GM12878 (cell line): ENCODE measurements around the gene UTS2R. TPM values are rescaled to one million over a fixed set of nuclear protein-coding genes. Genes with fewer than 3 reads are reported as not detected.

Experiments
- ATAC-seq: fragments of 200-7000 bp; cut with Tn5 transposase; 3 replicates; pipeline ENCODE4 v1.9.1; 2020; ENCODE audit warnings: mild to moderate bottlenecking, moderate library complexity
- BruUV-seq: library from RNA; stranded (reverse); fragments of 400-500 nt; replicated peaks from 2 replicates; lab custom pipeline; 2021; lab: Mats Ljungman, UMichigan
- CTCF ChIA-PET: fragments of 300-600 bp; sonication (Branson Sonifier 250); formaldehyde crosslinking; extraction: SDS; loops from one replicate; lab custom pipeline; 2021; ENCODE audit warnings: inconsistent platforms; lab: Yijun Ruan, JAX
- POLR2A ChIA-PET: fragments of 350-600 bp; formaldehyde crosslinking; extraction: SDS; loops from one replicate; lab custom pipeline; 2021; ENCODE audit warnings: inconsistent platforms; lab: Charles Lee
- RAD21 ChIA-PET: fragments of 300-600 bp; sonication (Branson Sonifier 250); formaldehyde crosslinking; loops from one replicate; lab custom pipeline; 2023; ENCODE audit warnings: antibody characterized with exemption; ENCODE audit not compliant: unreplicated experiment; lab: Charles Lee
- SMC1A ChIA-PET: fragments of 300-600 bp; sonication (Branson Sonifier 250); formaldehyde crosslinking; loops from one replicate; lab custom pipeline; 2023; ENCODE audit not compliant: unreplicated experiment, uncharacterized antibody; lab: Charles Lee
- DNase-seq: peaks from one replicate; pipeline ENCODE4 v3.0.0-alpha.2; 2011; ENCODE audit warnings: low read depth, low spot score
- FAIRE-seq: peaks from 3 replicates; lab custom pipeline; 2011; peaks lifted over from hg19 to GRCh38; lab: Jason Lieb, UNC
- H2AFZ ChIP-seq: 2 replicates; pipeline ENCODE4 v1.6.0; 2011; ENCODE audit warnings: low read depth, low read length, control low read depth; ENCODE audit not compliant: control insufficient read depth
- H3K27ac ChIP-seq: 2 replicates; pipeline ENCODE4 v1.5.1; 2011; ENCODE audit warnings: control low read depth; ENCODE audit not compliant: control insufficient read depth, insufficient read depth
- H3K27me3 ChIP-seq, 2 experiments: replicated peaks in 1 of 2; 2 replicates each; pipeline versions ENCODE4 v1.6.0 to v1.6.1; 2011; ENCODE audit warnings: low read length in 1 of 2; ENCODE audit not compliant: control insufficient read depth in 2 of 2, insufficient read depth in 2 of 2
- H3K36me3 ChIP-seq, 2 experiments: 2 replicates each; pipeline ENCODE4 v1.5.1; 2011; ENCODE audit warnings: low read length in 1 of 2; ENCODE audit not compliant: control insufficient read depth in 2 of 2, insufficient read depth in 2 of 2
- H3K4me1 ChIP-seq: 2 replicates; pipeline ENCODE4 v1.6.1; 2011; ENCODE audit warnings: mild to moderate bottlenecking, low read length, moderate library complexity, mixed read lengths; ENCODE audit not compliant: control insufficient read depth, insufficient read depth
- H3K4me2 ChIP-seq: 2 replicates; pipeline ENCODE4 v1.6.0; 2011; ENCODE audit warnings: control low read depth; ENCODE audit not compliant: control insufficient read depth, insufficient read depth
- H3K4me3 ChIP-seq: fragments of 200-600 bp; sonication (generic); 2 replicates; pipeline ENCODE4 v1.5.1; 2016
- H3K79me2 ChIP-seq: 2 replicates; pipeline ENCODE4 v1.6.0; 2011; ENCODE audit warnings: low read length; ENCODE audit not compliant: control insufficient read depth, insufficient read depth
- H3K9ac ChIP-seq: 2 replicates; pipeline ENCODE4 v1.8.0; 2011; ENCODE audit warnings: low read length, control low read depth, mixed read lengths; ENCODE audit not compliant: control insufficient read depth, insufficient read depth
- H3K9me3 ChIP-seq: replicated peaks from 3 replicates; pipeline ENCODE4 v1.5.1; 2011; ENCODE audit warnings: mild to moderate bottlenecking, low read length; ENCODE audit not compliant: control insufficient read depth, insufficient read depth
- H4K20me1 ChIP-seq: 2 replicates; pipeline ENCODE4 v1.6.0; 2011; ENCODE audit not compliant: control insufficient read depth, insufficient read depth
- ASH2L ChIP-seq: fragments of 300-600, 200-600 bp; sonication (generic); IDR thresholded peaks from 2 replicates; pipeline ENCODE4 v1.6.1; 2017; ENCODE audit warnings: low read depth, mild to moderate bottlenecking, borderline replicate concordance
- ATF2 ChIP-seq: IDR thresholded peaks from 2 replicates; pipeline ENCODE4 v1.6.1; 2012; ENCODE audit warnings: low read length, inconsistent platforms
- BHLHE40 ChIP-seq, 2 experiments: fragments of 450-650 bp in 1 of 2; IDR thresholded peaks; 2 replicates each; pipeline ENCODE4 v1.6.1; 2011 to 2017; ENCODE audit warnings: low read depth in 2 of 2, borderline replicate concordance in 1 of 2, improper control_type of control experiment in 1 of 2, low read length in 1 of 2, mild to moderate bottlenecking in 1 of 2
- CHD2 ChIP-seq: IDR thresholded peaks from 2 replicates; pipeline ENCODE4 v1.6.1; 2011; ENCODE audit warnings: low read depth, low read length, improper control_type of control experiment, borderline replicate concordance
- CREB1 ChIP-seq: IDR thresholded peaks from 2 replicates; pipeline ENCODE4 v1.6.1; 2012; ENCODE audit warnings: low read depth, mild to moderate bottlenecking, inconsistent platforms
- EP300 ChIP-seq, 2 experiments: fragments of 150-350 bp in 1 of 2; IDR thresholded peaks; 2 replicates each; pipeline ENCODE4 v1.6.1; 2011 to 2012; ENCODE audit warnings: low read depth in 2 of 2, low read length in 2 of 2, borderline replicate concordance in 1 of 2, improper control_type of control experiment in 1 of 2, inconsistent platforms in 1 of 2; ENCODE audit not compliant: control insufficient read depth in 1 of 2
- IRF4 ChIP-seq: IDR thresholded peaks from 2 replicates; pipeline ENCODE4 v1.6.1; 2011; ENCODE audit warnings: low read depth, low read length
- JUND ChIP-seq: IDR thresholded peaks from 2 replicates; pipeline ENCODE4 v1.6.1; 2012; ENCODE audit warnings: low read depth, mild to moderate bottlenecking, low read length, improper control_type of control experiment, moderate library complexity
- MTA2 ChIP-seq: fragments of 450-650 bp; IDR thresholded peaks from 2 replicates; pipeline ENCODE4 v1.6.1; 2016; ENCODE audit warnings: low read depth, mild to moderate bottlenecking, moderate library complexity
- NFYB ChIP-seq: IDR thresholded peaks from 2 replicates; pipeline ENCODE4 v1.6.1; 2011; ENCODE audit warnings: low read depth, mild to moderate bottlenecking, low read length, improper control_type of control experiment, moderate library complexity; ENCODE audit not compliant: insufficient read depth
- NR2F1 ChIP-seq: fragments of 450-650 bp; conservative IDR thresholded peaks from 2 replicates; pipeline ENCODE4 v1.6.1; 2017; ENCODE audit warnings: mild to moderate bottlenecking
- PML ChIP-seq: IDR thresholded peaks from 2 replicates; pipeline ENCODE4 v1.6.1; 2012; ENCODE audit warnings: low read length, inconsistent platforms
- RAD21 ChIP-seq: IDR thresholded peaks from 2 replicates; pipeline ENCODE4 v1.6.1; 2011; ENCODE audit warnings: mild to moderate bottlenecking, low read depth, low read length, moderate library complexity; ENCODE audit not compliant: insufficient read depth
- RCOR1 ChIP-seq: conservative IDR thresholded peaks from 2 replicates; pipeline ENCODE4 v1.6.1; 2012; ENCODE audit warnings: low read depth, low read length, improper control_type of control experiment
- SREBF1 ChIP-seq: IDR thresholded peaks from 2 replicates; pipeline ENCODE4 v1.6.1; 2012; ENCODE audit warnings: mild to moderate bottlenecking, low read length
- SREBF2 ChIP-seq: IDR thresholded peaks from 2 replicates; pipeline ENCODE4 v1.6.1; 2012; ENCODE audit warnings: mild to moderate bottlenecking, low read length
- STAT1 ChIP-seq: fragments of 450-650 bp; conservative IDR thresholded peaks from 2 replicates; pipeline ENCODE4 v1.6.1; 2014; ENCODE audit warnings: antibody characterized with exemption, mild to moderate bottlenecking
- STAT3 ChIP-seq: IDR thresholded peaks from 2 replicates; pipeline ENCODE4 v1.6.1; 2011; ENCODE audit warnings: low read depth, low read length, improper control_type of control experiment
- YBX1 ChIP-seq: fragments of 450-650 bp; IDR thresholded peaks from 2 replicates; pipeline ENCODE4 v1.6.1; 2016; ENCODE audit warnings: antibody characterized with exemption
- ZBED1 ChIP-seq: IDR thresholded peaks from 2 replicates; pipeline ENCODE4 v1.6.1; 2016; ENCODE audit warnings: borderline replicate concordance
- ZNF274 ChIP-seq: IDR thresholded peaks from one replicate; pipeline ENCODE4 v1.8.0; 2011; ENCODE audit not compliant: insufficient read length, insufficient read depth
- ZSCAN29 ChIP-seq: fragments of 450-650 bp; IDR thresholded peaks from 2 replicates; pipeline ENCODE4 v1.6.1; 2017; ENCODE audit warnings: mild to moderate bottlenecking, moderate library complexity
- WGBS: methylation state at CpG from one replicate; pipeline ENCODE4 v1.1.6; 2016; ENCODE audit warnings: low lambda C conversion rate; ENCODE audit not compliant: insufficient replicate concordance, insufficient coverage; ENCODE audit errors: missing lambda C conversion rate; 5-methylcytosine and 5-hydroxymethylcytosine counted together
- in situ Hi-C: fragments of 300-500 bp; cut with MboI; formaldehyde crosslinking; loops from 9 replicates; pipeline ENCODE4 v1.14.3; 2018; ENCODE audit warnings: mixed read lengths
- intact Hi-C: fragments of 100-400 bp; cut with micrococcal nuclease; formaldehyde crosslinking; loops from one replicate; pipeline ENCODE4 v1.14.2; 2022; ENCODE audit not compliant: unreplicated experiment
- polyA plus RNA-seq, 11 experiments: library from polyadenylated mRNA; depleted of rRNA in 4 of 11; unstranded in 6 of 11; stranded (reverse) in 5 of 11; fragments of >200 nt; fragmentation: Nextera tagmentation in 4 of 11; fragmentation: Illumina TruSeq in 1 of 11; extraction: Ambion mirVana in 4 of 11; extraction: Trizol in 1 of 11; gene quantifications; 1 replicate in 1 of 11; 2 replicates in 10 of 11; pipeline versions ENCODE4 v1.2.1 to v1.2.3, GENCODE V29; 2011 to 2016; ENCODE audit warnings: inconsistent platforms in 2 of 11, missing spikeins in 2 of 11, low read depth in 1 of 11
- total RNA-seq, 4 experiments: library from RNA; depleted of rRNA in 3 of 4; stranded (reverse); fragments of >200 nt in 3 of 4; fragmentation: Illumina TruSeq in 1 of 4; extraction: Trizol in 1 of 4; gene quantifications; 2 replicates each; pipeline versions ENCODE4 v1.2.1 to v1.2.3, GENCODE V29; 2013 to 2021
- TF ChIP-seq, protein P1 (sequence below): IDR thresholded peaks from 2 replicates; pipeline ENCODE4 v1.6.1; 2012; ENCODE audit warnings: low read depth, low read length, improper control_type of control experiment

UTS2R gene
- total and polyA plus RNA-seq, 10 of the 15 experiments (the other 5 are each of a cell fraction or from before 2014, with no cell fraction given) = 0.04 to 0.36 (median 0.11) TPM; not detected in 6

DNA sequence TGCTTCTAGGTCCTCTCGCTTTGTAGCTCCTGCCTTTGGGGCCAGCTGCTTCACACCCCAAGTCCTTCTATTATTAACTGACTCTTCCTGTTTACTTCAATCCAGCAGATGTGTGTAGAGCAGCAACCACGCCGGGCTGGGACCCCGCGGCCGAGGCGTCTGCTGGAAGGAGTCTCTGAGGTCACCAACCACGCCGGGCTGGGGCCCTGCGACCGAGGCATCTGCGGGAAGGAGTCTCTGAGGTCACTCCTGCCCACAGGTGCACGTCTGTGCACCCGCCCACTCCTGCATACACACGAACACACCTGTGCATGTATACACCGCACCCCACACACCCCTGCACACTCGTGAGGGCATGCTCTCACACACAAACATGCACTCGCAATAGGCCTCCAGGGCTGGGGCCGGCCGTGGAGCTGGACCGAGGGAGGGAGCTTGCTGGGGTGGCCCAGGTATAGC is 20.3 kb upstream of the UTS2R start (continued):
- no peak for TF ChIP-seq RCOR1
- TF ChIP-seq NR2F1 = peak; percentile 57
- no peak for TF ChIP-seq RAD21
- no peak for TF ChIP-seq STAT1
- peak; percentile 53 to 74; a peak in 2 of 4 replicates for TF ChIP-seq EP300 (IDR thresholded peaks at IDR 0.05; ENCODE audit: borderline replicate concordance in 1 of 2, control insufficient read depth in 1 of 2, low read depth in 2 of 2, low read length in 2 of 2)
- TF ChIP-seq CREB1 = peak; percentile 25; the same call in 1 of the 2 replicates
- no peak for TF ChIP-seq PML
- no peak for TF ChIP-seq SREBF2
- no peak for TF ChIP-seq ZBED1
- TF ChIP-seq MTA2 = peak; percentile 69; the same call in 1 of the 2 replicates
- no peak for TF ChIP-seq YBX1
- TF ChIP-seq CHD2 = peak; percentile 49; the same call in 1 of the 2 replicates

DNA sequence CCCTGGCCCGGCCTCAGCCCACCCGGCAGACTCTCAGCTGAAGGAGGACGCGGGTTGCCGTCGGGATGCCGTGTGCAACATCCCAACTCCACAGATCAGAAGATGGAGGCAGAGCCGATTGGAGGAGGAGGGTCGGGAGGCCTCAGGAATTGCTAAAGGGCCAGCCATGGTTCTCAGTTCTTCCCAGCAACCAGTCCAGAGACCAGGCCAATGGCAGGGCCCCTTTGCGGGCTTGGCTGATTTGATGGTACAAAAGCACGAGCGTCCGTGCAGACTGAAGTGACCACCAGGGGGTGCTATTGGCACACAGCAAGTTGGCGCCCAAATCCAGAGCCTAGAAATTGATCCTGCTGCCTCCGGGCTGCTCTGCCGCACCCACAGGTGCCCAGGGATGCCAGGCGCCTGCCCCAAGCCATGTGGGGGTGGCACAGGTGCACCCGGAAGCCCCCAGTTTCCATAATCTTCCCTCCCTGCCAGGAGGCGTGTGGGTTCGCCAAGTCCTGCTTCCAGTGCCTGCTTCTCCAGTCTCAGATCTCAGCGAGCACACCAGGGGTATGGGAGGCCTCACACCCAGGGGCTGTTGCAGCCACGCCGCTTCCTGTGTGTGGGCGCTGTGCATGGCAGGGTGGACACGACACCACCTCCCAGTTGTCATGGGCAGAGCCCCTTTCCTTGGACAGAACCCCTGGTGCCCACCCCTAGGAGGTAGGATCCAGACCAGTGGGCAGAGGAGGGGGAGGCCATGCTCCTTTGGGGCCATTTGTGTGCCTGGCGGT is 19.7 kb upstream of the UTS2R start:
- POLR2A ChIA-PET = interaction anchor here (0.6 to 1.8 kb wide), 3 partner anchors 54 to 107 kb away, joined by 3 to 5 read pairs (median 3); no protein-coding TSS in a partner anchor
- intact Hi-C loops (loop anchor here (1.0 to 5.0 kb wide), 3 partner anchors 62 to 203 kb away; no protein-coding TSS in a partner anchor), in situ Hi-C loops (loop anchor here (5.0 kb wide), 2 partner anchors 55 to 200 kb away; no protein-coding TSS in a partner anchor)
- peak; percentile 93 for ATAC-seq
- 34% methylated on average over 26 of the region's 26 CpGs for WGBS
- Histone ChIP-seq H3K4me2 (no peak overlapping the region), H3K4me3 (no peak overlapping the region), H3K27ac (no peak overlapping the region), H3K79me2 (no peaks in the 10 kb centered on the region), H3K4me1 (peaks cover 15% of the 10 kb centered on the region), H3K36me3 (no peaks in the 10 kb centered on the region), H3K9me3 (no peaks in the 10 kb centered on the region), H3K27me3 (no peaks in the 10 kb centered on the region), H2AFZ (no peak overlapping the region), H3K9ac (no peak overlapping the region), H4K20me1 (no peaks in the 10 kb centered on the region)
- FAIRE-seq = peak; percentile 98
- no peak for DNase-seq
- RAD21 ChIA-PET = interaction anchor here (0.9 to 3.3 kb wide), 13 partner anchors 15 to 207 kb away, joined by 3 to 16 read pairs (median 5); partner anchors contain the start of genes HEXD and OGFOD3
- no TSS peak for BruUV-seq
- CTCF ChIA-PET = interaction anchor here (0.6 to 3.7 kb wide), 23 partner anchors 10 to 202 kb away, joined by 3 to 35 read pairs (median 6); partner anchors contain the start of genes HEXD and OGFOD3
- SMC1A ChIA-PET = interaction anchor here (0.9 to 2.4 kb wide), 9 partner anchors 14 to 628 kb away, joined by 3 to 14 read pairs (median 4); partner anchors contain the start of gene HEXD
- TF ChIP-seq IRF4 (0 out of 2 replicates have a peak, but pooled peaks have one; percentile 17), SREBF1 (no peak), ZSCAN29 (no peak), ASH2L (no peak), BHLHE40 (IDR thresholded peaks at IDR 0.05; ENCODE audit: borderline replicate concordance in 1 of 2, low read depth in 2 of 2, low read length in 1 of 2) (peak; percentile 52 to 72; a peak in 3 of 4 replicates), JUND (peak; percentile 33; the same call in 1 of the 2 replicates), ZNF274 (no peak), STAT3 (no peak), NFYB (0 out of 2 replicates have a peak, but pooled peaks have one; percentile 20), ATF2 (no peak)
- TF ChIP-seq, protein P1, sequence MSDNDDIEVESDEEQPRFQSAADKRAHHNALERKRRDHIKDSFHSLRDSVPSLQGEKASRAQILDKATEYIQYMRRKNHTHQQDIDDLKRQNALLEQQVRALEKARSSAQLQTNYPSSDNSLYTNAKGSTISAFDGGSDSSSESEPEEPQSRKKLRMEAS = peak; percentile 60; the same call in 1 of the 2 replicates
